Measurements from ENCODE around the gene TMEM150A.

Gene TMEM150A

DNA sequence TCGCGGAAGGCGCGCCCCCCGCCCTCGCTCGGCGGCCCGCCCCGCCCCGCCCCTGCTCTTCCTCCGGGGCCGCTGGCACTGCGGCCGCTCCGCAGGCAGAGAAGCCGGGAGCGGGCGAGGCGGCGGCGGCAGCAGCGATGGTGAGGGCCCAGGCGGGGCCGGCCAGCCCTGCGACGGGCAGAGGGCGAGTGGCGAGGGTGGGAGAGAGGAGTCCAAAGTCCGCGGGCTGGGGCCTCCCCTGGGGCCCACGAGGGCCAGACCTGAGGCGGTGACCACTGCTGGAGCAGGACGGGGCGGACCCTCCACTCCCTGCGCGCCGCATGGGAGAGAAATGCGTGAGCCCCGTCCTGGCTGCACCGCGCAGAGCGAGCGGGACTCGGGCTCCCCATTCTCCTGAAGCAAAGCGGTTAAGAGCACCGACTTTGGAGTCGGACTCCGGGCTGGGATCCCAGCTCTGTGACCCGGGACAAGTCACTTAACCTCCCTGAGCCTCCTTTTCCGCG, 18.1 kb downstream of the TMEM150A start, which contains the start of gene VAMP5:
Gene VAMP5 (plus strand): TSS at position 78 of the 503 bp plus-strand sequence. CDS start 60 bp downstream, at position 138.
- DNase-seq (ENCODE audit: extremely low spot score), result peak; percentile 85
- TF ChIP-seq, protein P1, sequence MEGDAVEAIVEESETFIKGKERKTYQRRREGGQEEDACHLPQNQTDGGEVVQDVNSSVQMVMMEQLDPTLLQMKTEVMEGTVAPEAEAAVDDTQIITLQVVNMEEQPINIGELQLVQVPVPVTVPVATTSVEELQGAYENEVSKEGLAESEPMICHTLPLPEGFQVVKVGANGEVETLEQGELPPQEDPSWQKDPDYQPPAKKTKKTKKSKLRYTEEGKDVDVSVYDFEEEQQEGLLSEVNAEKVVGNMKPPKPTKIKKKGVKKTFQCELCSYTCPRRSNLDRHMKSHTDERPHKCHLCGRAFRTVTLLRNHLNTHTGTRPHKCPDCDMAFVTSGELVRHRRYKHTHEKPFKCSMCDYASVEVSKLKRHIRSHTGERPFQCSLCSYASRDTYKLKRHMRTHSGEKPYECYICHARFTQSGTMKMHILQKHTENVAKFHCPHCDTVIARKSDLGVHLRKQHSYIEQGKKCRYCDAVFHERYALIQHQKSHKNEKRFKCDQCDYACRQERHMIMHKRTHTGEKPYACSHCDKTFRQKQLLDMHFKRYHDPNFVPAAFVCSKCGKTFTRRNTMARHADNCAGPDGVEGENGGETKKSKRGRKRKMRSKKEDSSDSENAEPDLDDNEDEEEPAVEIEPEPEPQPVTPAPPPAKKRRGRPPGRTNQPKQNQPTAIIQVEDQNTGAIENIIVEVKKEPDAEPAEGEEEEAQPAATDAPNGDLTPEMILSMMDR (IDR thresholded peaks at IDR 0.05; ENCODE audit: control extremely low read depth, extremely low read depth, low read depth, missing control alignments), result no peak
- POLR2A ChIA-PET, result interaction anchor here (0.6 kb wide), 1 partner anchor 46 kb away, joined by 3 read pairs; the partner anchor contains the start of gene MAT2A
- CTCF ChIA-PET, result interaction anchor here (1.2 to 2.7 kb wide), 3 partner anchors 9 to 21 kb away, joined by 3 to 7 read pairs (median 3); partner anchors contain the start of gene TMEM150A

DNA sequence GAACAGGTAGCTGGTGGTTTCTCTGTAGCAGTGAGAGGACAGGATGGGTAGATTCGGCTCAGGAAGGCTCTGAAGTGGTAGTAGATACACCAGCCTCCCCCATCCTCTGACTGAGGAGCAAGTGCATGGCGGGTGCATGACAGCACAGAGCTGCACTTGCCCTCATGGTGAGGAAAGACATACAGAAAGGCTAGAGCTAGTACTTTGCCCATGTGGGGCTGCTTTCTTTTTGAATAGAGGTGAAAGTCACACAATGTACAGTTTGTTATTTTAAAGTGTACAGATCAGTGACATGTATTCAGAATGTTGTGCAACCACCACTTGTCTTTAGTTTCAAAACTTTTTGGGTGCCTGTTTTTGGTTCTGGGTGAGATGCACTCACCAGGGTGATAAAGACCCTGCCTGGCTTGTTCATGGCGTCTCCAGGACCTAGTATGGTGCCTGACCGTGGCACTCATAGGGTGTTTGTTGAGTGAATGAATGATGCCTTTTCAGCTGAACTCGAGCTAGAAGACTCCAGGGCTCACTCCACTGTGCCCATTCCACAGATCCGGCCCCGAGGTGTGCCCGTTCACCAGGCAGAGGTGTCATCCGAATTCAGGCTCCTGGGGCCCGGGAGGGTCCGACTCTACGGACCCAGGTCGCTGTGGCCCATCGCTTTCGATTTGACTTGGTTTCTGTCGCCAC, 18.7 kb downstream of the TMEM150A start:
- ChIA-PET POLR2A (interaction anchor here (0.6 kb wide), 1 partner anchor 45 kb away, joined by 3 read pairs; the partner anchor contains the start of gene MAT2A), CTCF (interaction anchor here (1.2 to 2.7 kb wide), 2 partner anchors 10 to 22 kb away, joined by 3 to 7 read pairs; no protein-coding TSS in a partner anchor)
- no peak for DNase-seq (ENCODE audit: extremely low spot score)
- TF ChIP-seq, protein P1 (IDR thresholded peaks at IDR 0.05; ENCODE audit: control extremely low read depth, extremely low read depth, low read depth, missing control alignments), result no peak

DNA sequence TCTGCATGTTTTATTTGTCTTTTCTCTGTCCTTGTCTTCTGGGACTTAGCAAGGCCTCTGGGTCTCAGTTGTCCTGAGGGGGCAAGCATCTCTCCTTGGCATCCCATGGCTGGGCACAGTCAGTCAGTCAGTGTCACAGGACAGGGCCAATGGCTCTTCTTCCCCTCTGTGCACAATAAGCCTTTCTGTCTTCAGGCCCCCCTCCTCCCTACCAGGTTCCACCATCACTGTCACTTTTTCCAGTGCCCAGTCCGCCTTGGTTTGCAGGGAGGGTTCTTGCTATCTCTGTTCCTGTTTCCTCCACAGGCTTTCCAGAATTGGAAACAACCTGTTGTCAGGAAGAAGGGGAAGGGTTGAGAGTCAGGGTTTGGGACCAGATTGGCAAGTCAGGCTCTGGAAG, 20.0 kb downstream of the TMEM150A start:
- TF ChIP-seq, protein P1 (IDR thresholded peaks at IDR 0.05; ENCODE audit: control extremely low read depth, extremely low read depth, low read depth, missing control alignments), result no peak
- POLR2A ChIA-PET, result no interaction called here
- CTCF ChIA-PET, result interaction anchor here (2.7 kb wide), 1 partner anchor 11 kb away, joined by 7 read pairs; no protein-coding TSS in a partner anchor
- no peak for DNase-seq (ENCODE audit: extremely low spot score)

DNA sequence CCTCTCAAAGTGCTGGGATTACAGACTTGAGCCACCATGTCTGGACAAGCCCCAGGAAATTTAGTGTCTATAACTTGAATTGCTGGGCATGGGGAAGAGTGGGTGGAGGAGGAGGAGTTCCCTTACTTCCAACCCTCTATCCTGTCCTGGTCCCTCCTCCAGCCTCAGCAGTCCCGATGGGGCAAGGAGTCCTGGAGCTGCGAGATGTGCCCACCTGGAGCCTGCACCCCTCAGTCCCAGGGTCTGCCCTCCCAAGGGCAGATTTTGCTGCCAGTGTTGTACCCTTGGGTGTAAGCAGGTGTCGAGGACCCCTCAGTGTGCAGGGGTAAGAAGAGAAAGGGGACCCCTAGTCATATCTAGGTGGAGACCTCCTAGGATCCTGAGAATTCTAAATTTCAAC, 22.3 kb downstream of the TMEM150A start:
- POLR2A ChIA-PET, result interaction anchor here (1.3 kb wide), 1 partner anchor 41 kb away, joined by 8 read pairs; the partner anchor contains the start of gene MAT2A
- TF ChIP-seq, protein P1 (IDR thresholded peaks at IDR 0.05; ENCODE audit: control extremely low read depth, extremely low read depth, low read depth, missing control alignments), result no peak
- DNase-seq (ENCODE audit: extremely low spot score), result no peak
- CTCF ChIA-PET, result interaction anchor here (1.2 kb wide), 1 partner anchor 8 kb away, joined by 5 read pairs; no protein-coding TSS in a partner anchor

DNA sequence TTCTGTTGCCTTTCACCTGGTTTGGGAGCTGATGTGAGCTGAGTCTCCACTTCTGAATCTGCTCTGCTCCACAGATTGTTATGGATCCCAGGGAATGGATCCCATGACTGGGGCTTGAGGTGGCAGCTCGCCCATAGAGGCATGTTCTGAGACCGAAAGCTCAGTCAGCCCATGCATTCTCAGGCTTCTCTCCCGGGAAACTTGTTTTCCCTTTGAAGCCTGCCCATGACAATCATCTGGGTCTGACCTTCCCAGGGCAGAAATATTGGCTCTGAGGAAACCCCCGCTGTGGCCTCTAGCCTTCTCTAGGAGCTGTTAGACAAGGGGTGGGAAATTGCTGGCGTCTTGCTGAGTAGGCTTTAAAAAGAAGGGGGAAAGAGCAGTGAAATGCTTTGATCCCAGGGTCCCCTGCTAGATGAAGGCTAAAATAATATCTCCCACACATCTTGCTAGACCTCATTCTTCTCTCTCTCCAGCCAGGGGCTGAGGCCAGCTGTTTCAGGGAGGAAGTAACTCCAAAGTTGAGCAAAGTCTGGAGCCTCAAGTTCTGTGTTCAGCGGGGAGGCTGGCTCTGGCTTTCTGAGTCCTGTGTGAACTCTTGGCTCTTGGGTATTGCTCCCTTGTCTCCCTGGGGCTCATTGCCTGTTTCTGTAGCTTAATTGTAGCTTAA, 23.1 kb downstream of the TMEM150A start:
- no peak for DNase-seq (ENCODE audit: extremely low spot score)
- ChIA-PET POLR2A (interaction anchor here (0.7 to 1.3 kb wide), 2 partner anchors 40 to 205 kb away, joined by 3 to 8 read pairs; partner anchors contain the start of gene MAT2A), CTCF (interaction anchor here (1.2 to 2.1 kb wide), 4 partner anchors 9 to 158 kb away, joined by 3 to 8 read pairs (median 4); no protein-coding TSS in a partner anchor)
- TF ChIP-seq, protein P1 (IDR thresholded peaks at IDR 0.05; ENCODE audit: control extremely low read depth, extremely low read depth, low read depth, missing control alignments), result no peak
